NCI-H146 (cell line): ENCODE data around the gene C1GALT1.

ENCODE experiments used
- DNase-seq: peaks from one replicate; lab custom pipeline; 2025; lab: John Stamatoyannopoulos, UW

Gene C1GALT1

GRCh38 chr7:7272294-7272693, 90.0 kb downstream of the C1GALT1 start:
- no peak for DNase-seq

GRCh38 chr7:7274782-7275181, 92.4 kb downstream of the C1GALT1 start:
- DNase-seq = no peak

GRCh38 chr7:7276161-7276560, 93.8 kb downstream of the C1GALT1 start:
- no peak for DNase-seq

GRCh38 chr7:7290429-7291122, 108.2 kb downstream of the C1GALT1 start:
- no peak for DNase-seq

GRCh38 chr7:7292085-7292484, 109.7 kb downstream of the C1GALT1 start:
- no peak for DNase-seq

- no peak for DNase-seq
These were observed 110.3 kb downstream of the C1GALT1 start for GRCh38 chr7:7292608-7293007.

- DNase-seq = no peak
These were observed 110.7 kb downstream of the C1GALT1 start for GRCh38 chr7:7293092-7293491.

- DNase-seq = no peak
These were observed 112.6 kb downstream of the C1GALT1 start for GRCh38 chr7:7294911-7295310.
